Measurements from ENCODE around the gene AGRP. TPM values are rescaled to one million over a fixed set of nuclear protein-coding genes. Genes with fewer than 3 reads are reported as not detected.

AGRP gene
- total RNA-seq, 6 donors from 2014 or later, result 3.5 to 7.6 (median 3.8) TPM; not detected in 3

- no peak for ATAC-seq (ENCODE audit: low FRiP score in 2 of 2)
- Histone ChIP-seq H3K9me3 (no peaks in the 10 kb centered on the region), H3K27ac (peak overlapping the region in 1 of 4 donors; percentile 22), H3K4me3 (no peak overlapping the region), H3K36me3 (no peaks in the 10 kb centered on the region), H3K4me1 (peaks cover 49 to 95% (median 82%) of the 10 kb centered on the region in 4 donors), H3K27me3 (no peaks in the 10 kb centered on the region)
- 81 to 86% methylated on average over 11 of the region's 11 CpGs for WGBS, 2 donors
- no peak for DNase-seq
- TF ChIP-seq POLR2A (IDR thresholded peaks at IDR 0.05), result no peak
Observed at GRCh38 chr16:67474551-67475455, 8.5 kb downstream of the AGRP start.

GRCh38 chr16:67471758-67472384, 11.5 kb downstream of the AGRP start:
- Histone ChIP-seq H3K4me3 (no peak overlapping the region), H3K27me3 (no peaks in the 10 kb centered on the region), H3K36me3 (no peaks in the 10 kb centered on the region), H3K27ac (no peak overlapping the region), H3K9me3 (no peaks in the 10 kb centered on the region), H3K4me1 (peaks cover 37 to 98% (median 74%) of the 10 kb centered on the region in 4 donors)
- no peak for ATAC-seq (ENCODE audit: low FRiP score in 2 of 2)
- DNase-seq, result no peak
- no peak for TF ChIP-seq EP300 (IDR thresholded peaks at IDR 0.05)
- no peak for TF ChIP-seq POLR2AphosphoS5 (IDR thresholded peaks at IDR 0.05)
- TF ChIP-seq CTCF (IDR thresholded peaks at IDR 0.05), result no peak
- no peak for TF ChIP-seq POLR2A (IDR thresholded peaks at IDR 0.05)
- WGBS, 2 donors, result 86 to 95% methylated on average over 5 to 6 of the region's 6 CpGs

GRCh38 chr16:67470359-67470758, 13.0 kb downstream of the AGRP start:
- TF ChIP-seq POLR2AphosphoS5 (IDR thresholded peaks at IDR 0.05), result peak in 1 of 2 donors; percentile 42
- TF ChIP-seq POLR2A (IDR thresholded peaks at IDR 0.05), result no peak
- TF ChIP-seq EP300 (IDR thresholded peaks at IDR 0.05), result no peak
- no peak for TF ChIP-seq CTCF (IDR thresholded peaks at IDR 0.05)
- no peaks in the 10 kb centered on the region for H3K27me3 ChIP-seq
- peak; percentile 10 to 63 for ATAC-seq (ENCODE audit: low FRiP score in 2 of 2)
- no peaks in the 10 kb centered on the region for H3K9me3 ChIP-seq
- no peaks in the 10 kb centered on the region for H3K36me3 ChIP-seq
- peaks cover 35 to 99% (median 73%) of the 10 kb centered on the region in 4 donors for H3K4me1 ChIP-seq
- WGBS, 2 donors, result 34 to 38% methylated on average over 7 of the region's 7 CpGs
- H3K4me3 ChIP-seq, result no peak overlapping the region
- DNase-seq, result peak; percentile 53 to 89
- H3K27ac ChIP-seq, result peak overlapping the region in 2 of 4 donors; percentile 37 to 42

GRCh38 chr16:67468731-67469130, 14.6 kb downstream of the AGRP start:
- Histone ChIP-seq H3K36me3 (no peaks in the 10 kb centered on the region), H3K27ac (peak overlapping the region in 1 of 4 donors; percentile 59), H3K27me3 (no peaks in the 10 kb centered on the region), H3K4me1 (peaks cover 37 to 99% (median 63%) of the 10 kb centered on the region in 4 donors), H3K9me3 (no peaks in the 10 kb centered on the region), H3K4me3 (no peak overlapping the region)
- 59 to 75% methylated on average over 5 of the region's 5 CpGs for WGBS, 2 donors
- no peak for TF ChIP-seq POLR2A (IDR thresholded peaks at IDR 0.05)
- TF ChIP-seq CTCF (IDR thresholded peaks at IDR 0.05), result no peak
- TF ChIP-seq POLR2AphosphoS5 (IDR thresholded peaks at IDR 0.05), result no peak
- TF ChIP-seq EP300 (IDR thresholded peaks at IDR 0.05), result no peak
- no peak for ATAC-seq (ENCODE audit: low FRiP score in 2 of 2)
- DNase-seq, result no peak

- no peak for TF ChIP-seq POLR2AphosphoS5 (IDR thresholded peaks at IDR 0.05)
- TF ChIP-seq EP300 (IDR thresholded peaks at IDR 0.05), result no peak
- TF ChIP-seq POLR2A (IDR thresholded peaks at IDR 0.05), result no peak
- no peak for TF ChIP-seq CTCF (IDR thresholded peaks at IDR 0.05)
- Histone ChIP-seq H3K27ac (no peak overlapping the region), H3K4me1 (peaks cover 46 to 98% (median 65%) of the 10 kb centered on the region in 4 donors), H3K36me3 (peaks cover 0 to under 1% (median 0%) of the 10 kb centered on the region in 4 donors), H3K4me3 (no peak overlapping the region), H3K27me3 (no peaks in the 10 kb centered on the region), H3K9me3 (no peaks in the 10 kb centered on the region)
- DNase-seq (no peak), ATAC-seq (ENCODE audit: low FRiP score in 2 of 2) (no peak)
- 77 to 80% methylated on average over 6 of the region's 6 CpGs for WGBS, 2 donors
Observed at GRCh38 chr16:67466581-67466980, 16.8 kb downstream of the AGRP start.
